Lower lobe of right lung (tissue), 2 donors: ENCODE data around the gene OR2S2. TPM values are rescaled to one million over a fixed set of nuclear protein-coding genes. Genes with fewer than 3 reads are reported as not detected.
"Not testable (repeated sequence)": the region's sequence is repeated elsewhere in the genome, so short reads cannot be mapped to it uniquely, and the experiment has no call there.

ENCODE experiments used
- ATAC-seq, 2 donors: fragments of 200-7000 bp; cut with Tn5 transposase; one replicate each; pipeline ENCODE4 v1.9.1; 2020 to 2022; ENCODE audit warnings: mild to moderate bottlenecking in 2 of 2, moderate library complexity in 2 of 2
- DNase-seq: peaks from one replicate; pipeline ENCODE4 v3.0.0-alpha.2; 2020
- H3K27ac ChIP-seq: fragments of 200-600 bp; one replicate; pipeline ENCODE4 v1.8.0; 2022
- H3K27me3 ChIP-seq: fragments of 200-600 bp; one replicate; pipeline ENCODE4 v1.8.0; 2022; ENCODE audit warnings: low read depth
- H3K36me3 ChIP-seq: fragments of 200-600 bp; one replicate; pipeline ENCODE4 v1.8.0; 2022; ENCODE audit warnings: mild to moderate bottlenecking
- H3K4me1 ChIP-seq: fragments of 200-600 bp; one replicate; pipeline ENCODE4 v1.8.0; 2022
- H3K4me3 ChIP-seq: fragments of 200-600 bp; one replicate; pipeline ENCODE4 v1.8.0; 2022; ENCODE audit warnings: mild to moderate bottlenecking
- H3K9me3 ChIP-seq: fragments of 200-600 bp; one replicate; pipeline ENCODE4 v1.8.0; 2022
- CTCF ChIP-seq: fragments of 200-600 bp; IDR thresholded peaks from one replicate; pipeline ENCODE4 v1.8.0; 2022; ENCODE audit warnings: antibody characterized with exemption, mild to moderate bottlenecking
- intact Hi-C: fragments of 100-400 bp; cut with DNase I; formaldehyde crosslinking; loops from one replicate; pipeline ENCODE4 v1.11.0; 2022
- long read RNA-seq: library from polyadenylated mRNA; unstranded; transcript quantifications from one replicate; pipeline ENCODE4 v2.0.0, GENCODE V29; 2021
- total RNA-seq: library from RNA; stranded (reverse); fragmentation: NEBNext Ultra II Directional; extraction: Animal tissue kit (Norgen Biotek cat#: 25700); gene quantifications from one replicate; pipeline ENCODE4 v1.2.1, GENCODE V29; 2021
- donor health status: DM: no; HTN: yes; CAD: no; lungs with severe emphysema.

Gene OR2S2
- not detected for total RNA-seq
- long read RNA-seq, result 0 reads

GRCh38 chr9:35958104-35958837, at the start of gene OR2S2:
OR2S2 (minus strand) TSS chr9:35958154; CDS start chr9:35958098, 56 bp downstream.
- ATAC-seq (no peak), DNase-seq (no peak)
- Histone ChIP-seq H3K36me3 (no peaks in the 10 kb centered on the region), H3K27ac (no peak within 1 kb of the TSS), H3K4me3 (no peak within 1 kb of the TSS), H3K4me1 (peaks cover 6% of the 10 kb centered on the region), H3K27me3 (no peaks in the 10 kb centered on the region), H3K9me3 (no peaks in the 10 kb centered on the region)
- TF ChIP-seq CTCF, result no peak
- intact Hi-C loops, result loop anchor here (10.0 kb wide), 1 partner anchor 67 kb away; no protein-coding TSS in a partner anchor

GRCh38 chr9:36007316-36007708, 49.4 kb upstream of the OR2S2 start:
- Histone ChIP-seq H3K4me1 (peaks cover 11% of the 10 kb centered on the region), H3K9me3 (no peaks in the 10 kb centered on the region), H3K27ac (no peak overlapping the region), H3K27me3 (no peaks in the 10 kb centered on the region), H3K4me3 (no peak overlapping the region), H3K36me3 (no peaks in the 10 kb centered on the region)
- no peak for ATAC-seq
- TF ChIP-seq CTCF, result no peak
- intact Hi-C loops, result no loop called here
- no peak for DNase-seq

GRCh38 chr9:36006549-36007315, 48.8 kb upstream of the OR2S2 start:
- H3K27ac ChIP-seq, result no peak overlapping the region
- no peaks in the 10 kb centered on the region for H3K9me3 ChIP-seq
- intact Hi-C loops, result no loop called here
- H3K4me1 ChIP-seq, result peaks cover 11% of the 10 kb centered on the region
- H3K36me3 ChIP-seq, result no peaks in the 10 kb centered on the region
- no peaks in the 10 kb centered on the region for H3K27me3 ChIP-seq
- DNase-seq (no peak), ATAC-seq (no peak)
- H3K4me3 ChIP-seq, result no peak overlapping the region
- TF ChIP-seq CTCF, result no peak

- ATAC-seq, result no peak
- TF ChIP-seq CTCF, result no peak
- no peaks in the 10 kb centered on the region for H3K9me3 ChIP-seq
- intact Hi-C loops, result no loop called here
- no peaks in the 10 kb centered on the region for H3K36me3 ChIP-seq
- no peak overlapping the region for H3K4me3 ChIP-seq
- DNase-seq, result no peak
- no peaks in the 10 kb centered on the region for H3K27me3 ChIP-seq
- H3K27ac ChIP-seq, result no peak overlapping the region
- peaks cover 11% of the 10 kb centered on the region for H3K4me1 ChIP-seq
Measured at GRCh38 chr9:36005891-36006290, 47.9 kb upstream of the OR2S2 start.

- no peak for TF ChIP-seq CTCF
- DNase-seq, result no peak
- no peak overlapping the region for H3K27ac ChIP-seq
- no peaks in the 10 kb centered on the region for H3K9me3 ChIP-seq
- no peaks in the 10 kb centered on the region for H3K36me3 ChIP-seq
- H3K4me3 ChIP-seq, result no peak overlapping the region
- intact Hi-C loops, result no loop called here
- peaks cover 8% of the 10 kb centered on the region for H3K4me1 ChIP-seq
- ATAC-seq, result no peak
- H3K27me3 ChIP-seq, result no peaks in the 10 kb centered on the region
Measured at GRCh38 chr9:35998333-35998732, 40.4 kb upstream of the OR2S2 start.

- DNase-seq (peak; percentile 52), ATAC-seq (peak; percentile 73 to 76)
- H3K4me1 ChIP-seq, H3K27me3 ChIP-seq, intact Hi-C loops, H3K4me3 ChIP-seq, H3K36me3 ChIP-seq, H3K9me3 ChIP-seq: not testable (repeated sequence)
- peak overlapping the region; percentile 42 for H3K27ac ChIP-seq
Measured at GRCh38 chr9:35997016-35997415, 39.1 kb upstream of the OR2S2 start.
